Fibroblast of lung (primary cell): ENCODE measurements around the gene NKRF.

Experiments
- CTCF ChIP-seq, 2 donors: IDR thresholded peaks in 1 of 2; conservative IDR thresholded peaks in 1 of 2; 1 replicate in 1 of 2; 2 replicates in 1 of 2; pipeline ENCODE4 v1.5.1; 2011 to 2012; ENCODE audit warnings: low read length in 2 of 2, control low read depth in 1 of 2, inconsistent platforms in 1 of 2, low read depth in 1 of 2, mild to moderate bottlenecking in 1 of 2
- EZH2 ChIP-seq: IDR thresholded peaks from 2 replicates; pipeline ENCODE4 v1.5.1; 2012; ENCODE audit warnings: low read length, control low read depth, mild to moderate bottlenecking; ENCODE audit errors: missing control alignments

DNA sequence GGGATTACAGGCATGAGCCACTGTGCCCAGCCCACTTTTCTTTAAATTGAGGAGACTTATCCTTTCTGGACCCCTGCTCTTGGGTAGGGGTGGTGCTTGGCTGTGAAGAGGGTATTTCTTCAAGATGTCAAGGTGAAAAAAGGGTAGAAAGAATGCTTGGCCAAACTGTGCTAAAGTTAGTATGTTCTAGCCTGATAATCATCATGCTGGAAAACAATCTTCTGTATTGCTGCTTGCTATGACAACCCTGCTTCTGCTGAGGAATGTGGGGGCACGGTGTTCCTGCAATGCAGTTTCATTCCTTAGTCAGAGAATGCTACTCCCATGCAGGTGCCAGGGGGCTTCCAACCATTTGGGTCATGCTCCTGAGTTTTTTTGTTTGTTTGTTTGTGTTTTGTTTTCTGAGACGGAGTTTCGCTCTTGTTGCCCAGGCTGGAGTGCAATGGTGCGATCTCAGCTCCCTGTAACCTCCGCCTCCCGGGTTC lies 35.8 kb downstream of the NKRF start:
- TF ChIP-seq CTCF (conservative IDR thresholded peaks at IDR 0.05 in 1 of 2, IDR thresholded peaks at IDR 0.05 in 1 of 2; ENCODE audit: low read depth in 1 of 2, low read length in 2 of 2) (no peak), EZH2 (no peak)
